Measurements from ENCODE around the gene SLC50A1. TPM values are rescaled to one million over a fixed set of nuclear protein-coding genes. Genes with fewer than 3 reads are reported as not detected.

The SLC50A1 gene
- total and polyA plus RNA-seq, 12 donors, result 5.5 to 33.7 (median 8.2) TPM

GRCh38 chr1:155123801-155124200 lies 11.9 kb upstream of the SLC50A1 start:
- Histone ChIP-seq H3K9me3 (no peaks in the 10 kb centered on the region), H3K4me1 (peaks cover 10 to 45% (median 33%) of the 10 kb centered on the region in 9 donors), H3K27me3 (peaks cover 0 to 41% (median 0%) of the 10 kb centered on the region in 7 donors), H3K4me3 (no peak overlapping the region), H3K36me3 (no peaks in the 10 kb centered on the region), H3K27ac (peak overlapping the region in 3 of 10 donors; percentile 7 to 56 (median 48))
- no peak for TF ChIP-seq CTCF (IDR thresholded peaks at IDR 0.05)
- 70 to 74% methylated on average over 4 of the region's 4 CpGs for WGBS, 2 donors
- DNase-seq, result no peak
- intact Hi-C loops (cut with DNase I), result no loop called here
- ATAC-seq, result no peak

GRCh38 chr1:155124503-155125463 lies 10.9 kb upstream of the SLC50A1 start:
- Histone ChIP-seq H3K27ac (peak overlapping the region in 4 of 10 donors; percentile 7 to 99 (median 54)), H3K4me3 (no peak overlapping the region), H3K4me1 (peaks cover 10 to 52% (median 39%) of the 10 kb centered on the region in 9 donors), H3K36me3 (no peaks in the 10 kb centered on the region), H3K27me3 (peaks cover 0 to 51% (median 0%) of the 10 kb centered on the region in 7 donors), H3K9me3 (no peaks in the 10 kb centered on the region)
- DNase-seq (no peak), ATAC-seq (no peak)
- no peak for TF ChIP-seq CTCF (IDR thresholded peaks at IDR 0.05)
- 62 to 68% methylated on average over 16 of the region's 16 CpGs for WGBS, 2 donors
- intact Hi-C loops (cut with DNase I), result loop anchor here in 6 of 10 donors (5.0 kb wide), 2 partner anchors 32 to 43 kb away; no protein-coding TSS in a partner anchor

GRCh38 chr1:155125511-155125945 lies 10.1 kb upstream of the SLC50A1 start:
- H3K9me3 ChIP-seq, result no peaks in the 10 kb centered on the region
- 64 to 76% methylated on average over 8 to 11 of the region's 11 CpGs for WGBS, 2 donors
- no peak for TF ChIP-seq CTCF (IDR thresholded peaks at IDR 0.05)
- H3K4me3 ChIP-seq, result no peak overlapping the region
- peaks cover 0 to 55% (median 0%) of the 10 kb centered on the region in 7 donors for H3K27me3 ChIP-seq
- H3K4me1 ChIP-seq, result peaks cover 10 to 56% (median 42%) of the 10 kb centered on the region in 9 donors
- intact Hi-C loops (cut with DNase I), result loop anchor here in 6 of 10 donors (5.0 kb wide), 2 partner anchors 33 to 42 kb away; no protein-coding TSS in a partner anchor
- ATAC-seq (no peak), DNase-seq (no peak)
- H3K27ac ChIP-seq, result peak overlapping the region in 6 of 10 donors; percentile 92 to 99 (median 96)
- no peaks in the 10 kb centered on the region for H3K36me3 ChIP-seq

GRCh38 chr1:155125946-155126555 lies 9.6 kb upstream of the SLC50A1 start:
- ATAC-seq (peak; percentile 16 to 50 (median 30)), DNase-seq (peak; percentile 54 to 61)
- Histone ChIP-seq H3K27me3 (peaks cover 0 to 55% (median 0%) of the 10 kb centered on the region in 7 donors), H3K9me3 (no peaks in the 10 kb centered on the region), H3K4me1 (peaks cover 10 to 60% (median 46%) of the 10 kb centered on the region in 9 donors), H3K27ac (peak overlapping the region in 9 of 10 donors; percentile 81 to 99 (median 96)), H3K36me3 (peaks cover 0 to 4% (median under 1%) of the 10 kb centered on the region in 9 donors), H3K4me3 (peak overlapping the region in 9 of 10 donors; percentile 59 to 93 (median 85))
- no peak for TF ChIP-seq CTCF (IDR thresholded peaks at IDR 0.05)
- 30 to 37% methylated on average over 46 to 53 of the region's 53 CpGs for WGBS, 2 donors
- intact Hi-C loops (cut with DNase I), result loop anchor here in 6 of 10 donors (5.0 kb wide), 2 partner anchors 34 to 41 kb away; no protein-coding TSS in a partner anchor
